ENCODE results near the gene PTOV1.
A peak's percentile ranks its signal among the peaks of the same experiment; 100 is the strongest.

PTOV1 gene

GRCh38 chr19:49866933-49867782 is 16.2 kb downstream of the PTOV1 start, which contains the start of gene PNKP:
Gene PNKP, minus strand, starts transcription at chr19:49867576. Its CDS starts 372 bp downstream, at chr19:49867204.
- no peak within 1 kb of the TSS for H3K23ac ChIP-seq (ENCODE audit: low read length)
- H3K9ac ChIP-seq (ENCODE audit: low read length) = peak within 1 kb of the TSS; percentile 97
- peak within 1 kb of the TSS; percentile 97 for H4K12ac ChIP-seq (ENCODE audit: low read depth, low read length)
- peak within 1 kb of the TSS; percentile 87 for H4K8ac ChIP-seq (ENCODE audit: low read depth, low read length)
- peak within 1 kb of the TSS; percentile 28 for H2BK12ac ChIP-seq (ENCODE audit: low read length)
- H2BK5ac ChIP-seq (ENCODE audit: low read depth, low read length, poor library complexity) = peak within 1 kb of the TSS; percentile 87
- H3K27me3 ChIP-seq (ENCODE audit: insufficient read depth, low read length) = no peaks in the 10 kb centered on the region
- H3K14ac ChIP-seq (ENCODE audit: low read length) = peak within 1 kb of the TSS; percentile 92
- H3K27ac ChIP-seq (ENCODE audit: low read depth, low read length) = peak within 1 kb of the TSS; percentile 86
- peak within 1 kb of the TSS; percentile 68 for H3K4me2 ChIP-seq (ENCODE audit: low read length)
- no CpG with 5 or more reads among the region's 65 CpGs for WGBS (ENCODE audit: extremely low coverage, insufficient coverage, insufficient read length)
- peak within 1 kb of the TSS; percentile 93 for H3K18ac ChIP-seq (ENCODE audit: low read length)
- peak within 1 kb of the TSS; percentile 85 for H4K91ac ChIP-seq (ENCODE audit: low read depth, low read length)
- peaks cover 18% of the 10 kb centered on the region for H3K79me1 ChIP-seq (ENCODE audit: low read length)
- H3K79me2 ChIP-seq (ENCODE audit: control insufficient read depth, insufficient read depth, low read length, poor library complexity) = peaks cover 7% of the 10 kb centered on the region
- H3K36me3 ChIP-seq (ENCODE audit: control insufficient read depth in 1 of 2, insufficient read depth in 2 of 2, low read length in 2 of 2) = peaks cover 36 to 44% of the 10 kb centered on the region in 2 experiments
- H2AK5ac ChIP-seq (ENCODE audit: low read length) = peak within 1 kb of the TSS; percentile 25
- peak within 1 kb of the TSS; percentile 88 for H3K4ac ChIP-seq (ENCODE audit: low read depth, low read length)
- H2AFZ ChIP-seq (ENCODE audit: insufficient read depth, low read length, poor library complexity) = peak within 1 kb of the TSS; percentile 74
- H2BK120ac ChIP-seq (ENCODE audit: insufficient read depth, low read length, poor library complexity) = peak within 1 kb of the TSS; percentile 78
- H3K4me1 ChIP-seq (ENCODE audit: control insufficient read depth in 1 of 2, insufficient read depth in 2 of 2, low read length in 2 of 2) = peaks cover 15 to 24% of the 10 kb centered on the region in 2 experiments
- peak; percentile 87 to 90 for DNase-seq
- no peaks in the 10 kb centered on the region for H3K9me3 ChIP-seq (ENCODE audit: insufficient read depth, low read depth, low read length)
- H3K4me3 ChIP-seq (ENCODE audit: low read depth, low read length) = peak within 1 kb of the TSS; percentile 92

GRCh38 chr19:49869009-49869483 is 18.1 kb downstream of the PTOV1 start:
- H3K79me1 ChIP-seq (ENCODE audit: low read length) = peaks cover 18% of the 10 kb centered on the region
- H2BK120ac ChIP-seq (ENCODE audit: insufficient read depth, low read length, poor library complexity) = peak overlapping the region; percentile 65
- H3K27me3 ChIP-seq (ENCODE audit: insufficient read depth, low read length) = no peaks in the 10 kb centered on the region
- H3K4me3 ChIP-seq (ENCODE audit: low read depth, low read length) = peak overlapping the region; percentile 25
- H4K12ac ChIP-seq (ENCODE audit: low read depth, low read length) = peak overlapping the region; percentile 68
- no peak for DNase-seq
- peak overlapping the region; percentile 73 for H3K4me2 ChIP-seq (ENCODE audit: low read length)
- no peaks in the 10 kb centered on the region for H3K9me3 ChIP-seq (ENCODE audit: insufficient read depth, low read depth, low read length)
- peak overlapping the region; percentile 47 for H3K14ac ChIP-seq (ENCODE audit: low read length)
- no CpG with 5 or more reads among the region's 15 CpGs for WGBS (ENCODE audit: extremely low coverage, insufficient coverage, insufficient read length)
- no peak overlapping the region for H2BK12ac ChIP-seq (ENCODE audit: low read length)
- peak overlapping the region; percentile 84 for H4K91ac ChIP-seq (ENCODE audit: low read depth, low read length)
- H3K4ac ChIP-seq (ENCODE audit: low read depth, low read length) = peak overlapping the region; percentile 29
- no peak overlapping the region for H3K27ac ChIP-seq (ENCODE audit: low read depth, low read length)
- no peak overlapping the region for H3K23ac ChIP-seq (ENCODE audit: low read length)
- H2BK5ac ChIP-seq (ENCODE audit: low read depth, low read length, poor library complexity) = peak overlapping the region; percentile 13
- no peak overlapping the region for H3K9ac ChIP-seq (ENCODE audit: low read length)
- peak overlapping the region; percentile 62 for H2AFZ ChIP-seq (ENCODE audit: insufficient read depth, low read length, poor library complexity)
- H3K36me3 ChIP-seq (ENCODE audit: control insufficient read depth in 1 of 2, insufficient read depth in 2 of 2, low read length in 2 of 2) = peaks cover 35 to 36% of the 10 kb centered on the region in 2 experiments
- H2AK5ac ChIP-seq (ENCODE audit: low read length) = peak overlapping the region; percentile 77
- H4K8ac ChIP-seq (ENCODE audit: low read depth, low read length) = peak overlapping the region; percentile 92
- H3K79me2 ChIP-seq (ENCODE audit: control insufficient read depth, insufficient read depth, low read length, poor library complexity) = peaks cover 7% of the 10 kb centered on the region
- H3K4me1 ChIP-seq (ENCODE audit: control insufficient read depth in 1 of 2, insufficient read depth in 2 of 2, low read length in 2 of 2) = peaks cover 15 to 23% of the 10 kb centered on the region in 2 experiments
- H3K18ac ChIP-seq (ENCODE audit: low read length) = peak overlapping the region; percentile 49

GRCh38 chr19:49869484-49870308 is 18.7 kb downstream of the PTOV1 start:
- Histone ChIP-seq H2AK5ac (ENCODE audit: low read length) (peak overlapping the region; percentile 77), H3K27ac (ENCODE audit: low read depth, low read length) (peak overlapping the region; percentile 89), H2AFZ (ENCODE audit: insufficient read depth, low read length, poor library complexity) (peak overlapping the region; percentile 34), H3K4ac (ENCODE audit: low read depth, low read length) (peak overlapping the region; percentile 72), H3K36me3 (ENCODE audit: control insufficient read depth in 1 of 2, insufficient read depth in 2 of 2, low read length in 2 of 2) (peaks cover 36% of the 10 kb centered on the region in 2 experiments), H4K91ac (ENCODE audit: low read depth, low read length) (peak overlapping the region; percentile 86), H3K9ac (ENCODE audit: low read length) (peak overlapping the region; percentile 65), H2BK12ac (ENCODE audit: low read length) (peak overlapping the region; percentile 3), H3K14ac (ENCODE audit: low read length) (peak overlapping the region; percentile 89), H3K79me1 (ENCODE audit: low read length) (peaks cover 18% of the 10 kb centered on the region), H3K79me2 (ENCODE audit: control insufficient read depth, insufficient read depth, low read length, poor library complexity) (peaks cover 7% of the 10 kb centered on the region), H3K4me1 (ENCODE audit: control insufficient read depth in 1 of 2, insufficient read depth in 2 of 2, low read length in 2 of 2) (peaks cover 15 to 23% of the 10 kb centered on the region in 2 experiments), H3K4me2 (ENCODE audit: low read length) (peak overlapping the region; percentile 74), H2BK120ac (ENCODE audit: insufficient read depth, low read length, poor library complexity) (peak overlapping the region; percentile 22), H3K27me3 (ENCODE audit: insufficient read depth, low read length) (no peaks in the 10 kb centered on the region), H3K9me3 (ENCODE audit: insufficient read depth, low read depth, low read length) (no peaks in the 10 kb centered on the region), H4K12ac (ENCODE audit: low read depth, low read length) (peak overlapping the region; percentile 93), H3K23ac (ENCODE audit: low read length) (no peak overlapping the region), H3K4me3 (ENCODE audit: low read depth, low read length) (peak overlapping the region; percentile 76), H4K8ac (ENCODE audit: low read depth, low read length) (peak overlapping the region; percentile 80), H2BK5ac (ENCODE audit: low read depth, low read length, poor library complexity) (peak overlapping the region; percentile 39), H3K18ac (ENCODE audit: low read length) (peak overlapping the region; percentile 70)
- no CpG with 5 or more reads among the region's 67 CpGs for WGBS (ENCODE audit: extremely low coverage, insufficient coverage, insufficient read length)
- DNase-seq = peak; percentile 99 to 100
